ENCODE measurements around the gene CXCL3.

The CXCL3 gene

DNA sequence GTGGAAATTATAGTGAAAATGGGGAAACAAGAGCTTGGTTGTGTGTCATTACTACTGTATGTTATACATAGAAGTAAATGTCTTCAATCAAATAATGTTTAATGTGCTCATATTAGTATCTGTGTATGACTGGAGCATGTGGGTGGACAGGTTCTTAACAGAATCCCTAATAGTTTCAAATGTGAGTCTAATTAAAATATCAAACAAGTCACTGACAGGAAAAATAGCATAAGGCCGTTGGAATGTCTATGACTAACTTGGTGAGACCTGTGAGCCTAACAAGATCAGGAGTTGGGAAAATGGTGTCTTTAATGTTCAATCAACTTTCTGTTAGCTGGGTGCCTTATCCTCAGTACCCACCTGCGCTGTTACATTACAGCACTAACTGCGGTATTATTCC lies 6.2 kb upstream of the CXCL3 start:
- no peak overlapping the region for H3K4me3 ChIP-seq (ENCODE audit: low read depth, low read length)
- DNase-seq (ENCODE audit: low read depth): no peak
- TF ChIP-seq, protein P1, sequence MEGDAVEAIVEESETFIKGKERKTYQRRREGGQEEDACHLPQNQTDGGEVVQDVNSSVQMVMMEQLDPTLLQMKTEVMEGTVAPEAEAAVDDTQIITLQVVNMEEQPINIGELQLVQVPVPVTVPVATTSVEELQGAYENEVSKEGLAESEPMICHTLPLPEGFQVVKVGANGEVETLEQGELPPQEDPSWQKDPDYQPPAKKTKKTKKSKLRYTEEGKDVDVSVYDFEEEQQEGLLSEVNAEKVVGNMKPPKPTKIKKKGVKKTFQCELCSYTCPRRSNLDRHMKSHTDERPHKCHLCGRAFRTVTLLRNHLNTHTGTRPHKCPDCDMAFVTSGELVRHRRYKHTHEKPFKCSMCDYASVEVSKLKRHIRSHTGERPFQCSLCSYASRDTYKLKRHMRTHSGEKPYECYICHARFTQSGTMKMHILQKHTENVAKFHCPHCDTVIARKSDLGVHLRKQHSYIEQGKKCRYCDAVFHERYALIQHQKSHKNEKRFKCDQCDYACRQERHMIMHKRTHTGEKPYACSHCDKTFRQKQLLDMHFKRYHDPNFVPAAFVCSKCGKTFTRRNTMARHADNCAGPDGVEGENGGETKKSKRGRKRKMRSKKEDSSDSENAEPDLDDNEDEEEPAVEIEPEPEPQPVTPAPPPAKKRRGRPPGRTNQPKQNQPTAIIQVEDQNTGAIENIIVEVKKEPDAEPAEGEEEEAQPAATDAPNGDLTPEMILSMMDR (IDR thresholded peaks at IDR 0.05; ENCODE audit: low read depth, low read length, missing control alignments): no peak

DNA sequence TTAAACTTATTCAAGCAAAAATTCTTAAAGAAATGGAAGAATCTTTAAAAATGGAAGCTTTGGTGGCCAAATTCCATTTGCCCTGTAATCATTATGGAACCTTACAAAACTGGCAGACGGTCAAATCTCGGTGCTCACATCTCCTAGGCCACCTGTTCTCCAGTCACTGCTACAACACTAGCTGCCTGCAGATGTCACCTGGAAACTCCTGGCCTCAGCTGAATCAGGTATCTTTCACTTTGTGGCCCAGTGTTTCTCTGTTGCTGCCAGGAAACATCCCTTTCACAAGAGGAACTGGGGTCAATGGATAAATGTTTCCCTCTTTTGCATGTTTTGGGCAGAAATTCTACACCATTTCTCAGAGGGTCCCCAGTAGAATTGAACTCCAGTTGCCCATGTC lies 4.2 kb upstream of the CXCL3 start:
- no peak for DNase-seq (ENCODE audit: low read depth)
- H3K4me3 ChIP-seq (ENCODE audit: low read depth, low read length): no peak overlapping the region
- TF ChIP-seq, protein P1 (IDR thresholded peaks at IDR 0.05; ENCODE audit: low read depth, low read length, missing control alignments): no peak

DNA sequence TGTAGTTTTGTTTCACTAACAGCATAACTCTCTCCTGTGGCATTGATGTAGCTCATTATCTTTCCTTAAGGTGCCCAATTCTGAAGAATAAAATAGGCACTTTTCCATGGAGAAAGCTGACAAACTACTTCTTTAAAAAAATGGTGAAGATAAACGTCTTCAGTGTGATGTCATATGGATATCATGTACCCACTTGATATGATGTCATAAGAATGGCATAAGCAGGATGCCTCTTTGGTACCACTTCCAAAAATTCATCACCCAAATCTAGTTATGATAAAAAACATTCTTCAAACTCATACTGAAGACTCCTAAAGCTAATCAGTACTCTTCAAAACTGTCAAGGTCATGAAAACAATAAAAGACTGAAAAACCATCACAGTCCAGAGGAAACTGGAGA lies 2.9 kb upstream of the CXCL3 start:
- no peak for DNase-seq (ENCODE audit: low read depth)
- H3K4me3 ChIP-seq (ENCODE audit: low read depth, low read length): no peak overlapping the region
- TF ChIP-seq, protein P1 (IDR thresholded peaks at IDR 0.05; ENCODE audit: low read depth, low read length, missing control alignments): no peak

DNA sequence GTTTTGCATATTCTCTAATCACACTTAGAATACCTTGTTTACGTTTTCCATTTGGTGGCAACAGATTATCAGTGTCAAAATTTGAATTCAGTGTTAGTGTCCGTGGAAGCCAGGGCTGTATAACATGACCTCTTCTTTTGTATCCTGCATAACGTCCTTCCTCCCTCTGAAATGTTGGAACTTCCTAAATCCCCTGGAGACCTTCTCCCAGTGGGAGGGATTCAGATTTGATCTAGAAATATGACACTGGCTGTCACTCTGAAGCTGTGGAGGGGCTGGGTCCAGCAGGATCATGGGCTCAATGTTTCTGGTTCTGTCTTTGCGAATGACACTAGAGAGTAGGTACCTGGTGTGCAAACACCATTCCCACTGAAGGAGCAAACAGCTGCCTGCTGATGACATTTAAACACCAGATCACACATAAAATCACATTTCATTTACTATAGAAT lies 850 bp upstream of the CXCL3 start:
- no peak for DNase-seq (ENCODE audit: low read depth)
- H3K4me3 ChIP-seq (ENCODE audit: low read depth, low read length): no peak overlapping the region; the same call in 1 of the 2 replicates
- TF ChIP-seq, protein P1 (IDR thresholded peaks at IDR 0.05; ENCODE audit: low read depth, low read length, missing control alignments): no peak

DNA sequence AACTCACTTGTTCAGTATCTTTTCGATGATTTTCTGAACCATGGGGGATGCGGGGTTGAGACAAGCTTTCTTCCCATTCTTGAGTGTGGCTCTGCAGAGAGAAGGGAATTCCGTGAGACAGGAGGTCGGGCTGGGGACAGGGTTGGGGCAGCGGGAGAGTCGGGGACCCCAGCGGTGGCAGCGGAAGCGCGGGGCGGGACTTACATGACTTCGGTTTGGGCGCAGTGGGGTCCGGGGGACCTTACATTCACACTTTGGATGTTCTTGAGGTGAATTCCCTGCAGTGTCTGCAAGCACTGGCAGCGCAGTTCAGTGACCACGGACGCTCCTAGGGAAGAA lies 434 bp downstream of the CXCL3 start:
- no peak for DNase-seq (ENCODE audit: low read depth)
- no peak overlapping the region for H3K4me3 ChIP-seq (ENCODE audit: low read depth, low read length)
- TF ChIP-seq, protein P1 (IDR thresholded peaks at IDR 0.05; ENCODE audit: low read depth, low read length, missing control alignments): no peak

DNA sequence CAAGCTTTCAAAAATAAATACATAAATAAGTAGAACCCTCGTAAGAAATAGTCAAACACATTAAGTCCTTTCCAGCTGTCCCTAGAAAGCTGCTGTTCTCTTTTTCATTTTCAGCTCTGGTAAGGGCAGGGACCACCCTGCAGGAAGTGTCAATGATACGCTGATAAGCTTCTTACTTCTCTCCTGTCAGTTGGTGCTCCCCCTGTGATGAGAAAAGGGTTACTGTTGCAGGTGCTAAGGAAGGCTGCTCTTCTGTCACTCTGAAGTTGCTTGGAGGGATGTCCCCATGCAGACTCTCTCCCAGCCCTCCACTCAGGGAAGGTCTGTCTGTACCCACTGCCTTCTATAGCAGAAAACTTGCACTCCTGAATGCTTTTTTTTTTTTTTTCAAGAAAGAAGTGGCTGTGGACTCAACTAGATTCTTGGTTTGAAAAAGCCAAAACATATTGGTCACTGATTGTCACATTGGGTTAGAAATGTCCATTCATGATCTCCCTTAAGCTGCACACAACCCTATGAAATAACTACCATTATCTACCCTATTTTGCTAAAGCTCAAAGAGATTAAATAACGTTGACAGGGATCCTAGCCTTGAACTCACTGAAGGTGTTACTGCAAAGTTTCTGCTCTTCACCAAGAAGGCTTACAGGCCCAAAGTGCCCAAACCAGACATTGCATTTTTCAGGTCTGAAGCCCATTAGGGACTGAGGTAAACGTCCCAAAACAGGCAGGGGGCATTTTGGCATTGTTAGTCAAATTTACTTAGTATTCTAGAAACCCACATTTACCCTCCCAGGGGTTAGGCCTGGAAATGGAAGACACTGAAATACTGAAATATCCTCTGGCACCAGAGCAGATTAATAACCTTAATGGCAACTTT lies 1.2 kb downstream of the CXCL3 start:
- TF ChIP-seq, protein P1 (IDR thresholded peaks at IDR 0.05; ENCODE audit: low read depth, low read length, missing control alignments): no peak
- no peak for DNase-seq (ENCODE audit: low read depth)
- no peak overlapping the region for H3K4me3 ChIP-seq (ENCODE audit: low read depth, low read length)

DNA sequence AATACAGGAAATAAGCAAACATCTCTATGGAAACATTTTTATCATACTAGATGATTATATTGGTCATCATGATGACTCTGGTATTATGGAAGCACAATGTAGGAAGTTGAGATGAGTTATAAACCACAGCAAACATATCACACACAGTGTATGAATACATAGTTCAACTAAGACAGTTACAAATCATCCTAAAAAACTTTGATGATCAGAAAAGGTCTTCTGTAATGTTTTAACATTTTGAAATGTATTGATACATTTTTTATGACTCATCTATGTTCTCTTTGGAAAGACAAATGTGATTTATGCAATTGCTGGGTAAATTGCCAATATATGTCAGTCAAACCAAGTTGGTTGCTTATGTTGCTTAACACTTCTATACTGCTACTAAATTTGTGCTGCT lies 4.8 kb downstream of the CXCL3 start:
- TF ChIP-seq, protein P1 (IDR thresholded peaks at IDR 0.05; ENCODE audit: low read depth, low read length, missing control alignments): no peak
- H3K4me3 ChIP-seq (ENCODE audit: low read depth, low read length): no peak overlapping the region
- no peak for DNase-seq (ENCODE audit: low read depth)
